ENCODE results near the gene TNFSF12.

- TF ChIP-seq CBX8 (IDR thresholded peaks at IDR 0.05; ENCODE audit: borderline replicate concordance, extremely low read depth, low read depth, low read length, poor library complexity, severe bottlenecking): no peak
- no peak for TF ChIP-seq NFE2 (IDR thresholded peaks at IDR 0.05; ENCODE audit: low read depth)
- TF ChIP-seq FOXJ3 (CRISPR knock-in tag; IDR thresholded peaks at IDR 0.05): no peak
- TF ChIP-seq NR3C1 (CRISPR knock-in tag; IDR thresholded peaks at IDR 0.05): no peak
- TF ChIP-seq ATF4 (CRISPR knock-in tag; IDR thresholded peaks at IDR 0.05): no peak
- TF ChIP-seq CEBPB (tag; IDR thresholded peaks at IDR 0.05): no peak
- no peak for TF ChIP-seq BHLHE40 (IDR thresholded peaks at IDR 0.05; ENCODE audit: low read length)
- no peak for TF ChIP-seq CUX1 (CRISPR knock-in tag; IDR thresholded peaks at IDR 0.05)
- TF ChIP-seq ZNF253 (CRISPR knock-in tag; conservative IDR thresholded peaks at IDR 0.05): no peak
- no peak for TF ChIP-seq CTCF (IDR thresholded peaks at IDR 0.05 in 2 of 3, conservative IDR thresholded peaks at IDR 0.05 in 1 of 3; ENCODE audit: insufficient read depth in 2 of 3, low read depth in 1 of 3, low read length in 3 of 3)
- TF ChIP-seq NCOA1 (IDR thresholded peaks at IDR 0.05; ENCODE audit: low read depth): no peak
Measured at GRCh38 chr17:7577327-7578199, 28.7 kb downstream of the TNFSF12 start.
